NT2/D1 (cell line): ENCODE results near the gene TPPP3.

ENCODE experiments used
- YY1 ChIP-seq: IDR thresholded peaks from 2 replicates; pipeline ENCODE4 v1.6.1; 2011; ENCODE audit not compliant: insufficient read length, insufficient read depth
- ZNF274 ChIP-seq: IDR thresholded peaks from 2 replicates; pipeline ENCODE4 v1.6.1; 2011; ENCODE audit warnings: mild to moderate bottlenecking, low read depth, low read length

DNA sequence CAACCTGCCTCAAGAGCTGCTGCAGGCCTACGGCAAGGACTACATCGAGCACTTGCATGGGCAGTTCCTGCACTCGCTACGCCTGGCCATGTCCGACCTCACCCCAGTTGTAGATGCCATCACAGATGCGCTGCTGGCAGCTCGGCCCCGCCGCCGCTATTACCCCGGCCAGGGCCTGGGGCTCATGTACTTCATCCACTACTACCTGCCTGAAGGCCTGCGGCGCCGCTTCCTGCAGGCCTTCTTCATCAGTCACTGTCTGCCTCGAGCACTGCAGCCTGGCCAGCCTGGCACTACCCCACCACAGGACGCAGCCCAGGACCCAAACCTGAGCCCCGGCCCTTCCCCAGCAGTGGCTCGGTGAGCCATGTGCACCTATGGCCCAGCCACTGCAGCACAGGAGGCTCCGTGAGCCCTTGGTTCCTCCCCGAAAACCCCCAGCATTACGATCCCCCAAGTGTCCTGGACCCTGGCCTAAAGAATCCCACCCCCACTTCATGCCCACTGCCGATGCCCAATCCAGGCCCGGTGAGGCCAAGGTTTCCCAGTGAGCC, 43.4 kb upstream of the TPPP3 start:
- TF ChIP-seq ZNF274 (no peak), YY1 (no peak)
